NT2/D1 (cell line): ENCODE data around the gene KAZALD1.

Experiments
- SUZ12 ChIP-seq: IDR thresholded peaks from 2 replicates; pipeline ENCODE4 v1.6.1; 2011; ENCODE audit not compliant: insufficient read length, insufficient read depth; ENCODE audit errors: extremely low read depth
- YY1 ChIP-seq: IDR thresholded peaks from 2 replicates; pipeline ENCODE4 v1.6.1; 2011; ENCODE audit not compliant: insufficient read length, insufficient read depth
- ZNF274 ChIP-seq: IDR thresholded peaks from 2 replicates; pipeline ENCODE4 v1.6.1; 2011; ENCODE audit warnings: mild to moderate bottlenecking, low read depth, low read length

DNA sequence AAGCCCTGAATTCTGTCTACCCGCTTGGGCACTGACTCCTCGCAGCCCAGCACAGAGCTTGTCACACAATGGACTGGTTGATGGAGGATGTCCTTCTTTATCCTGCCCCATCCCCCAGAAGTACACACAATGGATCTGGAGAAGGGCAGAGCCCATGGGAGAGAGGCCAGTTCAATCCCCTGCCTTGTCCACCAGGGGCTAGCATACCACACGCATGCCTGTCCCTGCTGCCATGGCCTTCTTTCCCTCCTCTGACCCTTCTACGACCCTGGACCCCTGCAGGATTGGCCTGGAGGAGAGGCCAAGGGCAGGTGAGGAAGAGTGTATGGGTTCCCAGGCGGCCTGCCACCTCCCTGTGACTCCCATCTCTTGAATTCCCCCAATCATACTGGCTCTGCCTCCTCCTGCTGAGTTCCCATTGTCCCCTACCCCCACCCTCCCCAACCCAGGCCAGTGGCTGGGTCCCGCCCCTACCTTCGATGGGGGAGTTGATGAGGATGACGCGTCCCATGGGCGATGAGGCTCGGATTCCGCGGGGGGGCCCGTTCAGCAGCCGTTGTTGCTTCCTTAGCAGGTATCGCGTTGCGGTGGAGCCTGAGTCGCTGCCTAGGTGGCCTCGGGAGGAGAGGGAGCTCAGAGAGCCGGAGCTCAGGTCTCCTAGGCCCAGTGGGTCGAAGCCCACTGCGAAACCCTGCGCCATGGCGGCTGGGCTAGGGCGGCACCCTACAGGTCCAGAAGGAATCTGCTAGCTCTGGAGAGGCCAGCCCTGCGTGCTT, 32.1 kb upstream of the KAZALD1 start:
- TF ChIP-seq ZNF274 (no peak), YY1 (no peak), SUZ12 (no peak)
